Activated T-helper 9 cell treated with anti-CD3 and anti-CD28 coated beads, Interleukin-2, amount 50 U/mL, for 16 hours (primary cell): ENCODE results near the gene PTBP2.
"Not testable (repeated sequence)": the region's sequence is repeated elsewhere in the genome, so short reads cannot be mapped to it uniquely, and the experiment has no call there.

Source experiments
- DNase-seq: peaks from one replicate; pipeline ENCODE4 v3.0.0-alpha.2; 2020; ENCODE audit warnings: low read depth

PTBP2 gene

GRCh38 chr1:96730574-96731298, 9.2 kb downstream of the PTBP2 start:
- no peak for DNase-seq

GRCh38 chr1:96741335-96741734, 19.8 kb downstream of the PTBP2 start:
- DNase-seq: no peak

GRCh38 chr1:96746440-96747420, 25.1 kb downstream of the PTBP2 start:
- DNase-seq: no peak

GRCh38 chr1:96747565-96747964, 26.0 kb downstream of the PTBP2 start:
- DNase-seq: no peak

GRCh38 chr1:96748078-96748477, 26.5 kb downstream of the PTBP2 start:
- DNase-seq: no peak

- DNase-seq: no peak
Observed at GRCh38 chr1:96749618-96750017, 28.0 kb downstream of the PTBP2 start.

GRCh38 chr1:96752394-96752793, 30.8 kb downstream of the PTBP2 start:
- no peak for DNase-seq

- no peak for DNase-seq
Observed at GRCh38 chr1:96756789-96757188, 35.2 kb downstream of the PTBP2 start.

- not testable (repeated sequence) for DNase-seq
Observed at GRCh38 chr1:96762586-96762985, 41.0 kb downstream of the PTBP2 start.

GRCh38 chr1:96763514-96763913, 41.9 kb downstream of the PTBP2 start:
- no peak for DNase-seq

- DNase-seq: no peak
Observed at GRCh38 chr1:96764469-96764868, 42.9 kb downstream of the PTBP2 start.

GRCh38 chr1:96771847-96772246, 50.3 kb downstream of the PTBP2 start:
- no peak for DNase-seq

- no peak for DNase-seq
Observed at GRCh38 chr1:96772349-96772748, 50.8 kb downstream of the PTBP2 start.

- no peak for DNase-seq
Observed at GRCh38 chr1:96772972-96773371, 51.4 kb downstream of the PTBP2 start.

- DNase-seq: no peak
Observed at GRCh38 chr1:96782206-96782605, 60.6 kb downstream of the PTBP2 start.

- DNase-seq: no peak
Observed at GRCh38 chr1:96782856-96783255, 61.3 kb downstream of the PTBP2 start.

- DNase-seq: no peak
Observed at GRCh38 chr1:96790599-96790998, 69.0 kb downstream of the PTBP2 start.

GRCh38 chr1:96792220-96792619, 70.6 kb downstream of the PTBP2 start:
- no peak for DNase-seq

- not testable (repeated sequence) for DNase-seq
Observed at GRCh38 chr1:96801696-96802095, 80.1 kb downstream of the PTBP2 start.

GRCh38 chr1:96804648-96805047, 83.1 kb downstream of the PTBP2 start:
- DNase-seq: no peak

GRCh38 chr1:96808191-96808590, 86.6 kb downstream of the PTBP2 start:
- DNase-seq: no peak

- DNase-seq: no peak
Observed at GRCh38 chr1:96815914-96816313, 94.3 kb downstream of the PTBP2 start.

- no peak for DNase-seq
Observed at GRCh38 chr1:96820107-96820506, 98.5 kb downstream of the PTBP2 start.
